GM19395 (cell line): ENCODE data around the gene BRD3OS.
A peak's percentile ranks its signal among the peaks of the same experiment; 100 is the strongest.

ENCODE experiments used
- ATAC-seq: cut with Tn5 transposase; IDR thresholded peaks from one replicate; pipeline ENCODE4 v1.9.1; 2021; ENCODE audit warnings: mild to moderate bottlenecking, moderate library complexity; ENCODE audit not compliant: unreplicated experiment

The BRD3OS gene

GRCh38 chr9:134024828-134025605, at the start of gene BRD3OS:
Gene BRD3OS, plus strand, starts transcription at chr9:134025481. Its CDS starts 1,267 bp downstream, at chr9:134026748.
- ATAC-seq: peak; percentile 67

GRCh38 chr9:133975511-133975910, 49.8 kb upstream of the BRD3OS start:
- no peak for ATAC-seq

GRCh38 chr9:133976191-133976861, 49.0 kb upstream of the BRD3OS start:
- ATAC-seq: no peak

GRCh38 chr9:133976887-133977286, 48.4 kb upstream of the BRD3OS start:
- ATAC-seq: no peak

GRCh38 chr9:133977421-133978201, 47.7 kb upstream of the BRD3OS start:
- ATAC-seq: no peak

- no peak for ATAC-seq
Observed at GRCh38 chr9:133978226-133978898, 46.9 kb upstream of the BRD3OS start.

GRCh38 chr9:133978899-133979272, 46.4 kb upstream of the BRD3OS start:
- ATAC-seq: no peak

- no peak for ATAC-seq
Observed at GRCh38 chr9:133979273-133979920, 45.9 kb upstream of the BRD3OS start.

GRCh38 chr9:133979921-133980863, 45.1 kb upstream of the BRD3OS start:
- ATAC-seq: no peak

GRCh38 chr9:133980864-133981588, 44.3 kb upstream of the BRD3OS start:
- no peak for ATAC-seq

- no peak for ATAC-seq
Observed at GRCh38 chr9:133981589-133981957, 43.7 kb upstream of the BRD3OS start.

GRCh38 chr9:133981958-133982681, 43.2 kb upstream of the BRD3OS start:
- no peak for ATAC-seq

GRCh38 chr9:133982971-133983720, 42.1 kb upstream of the BRD3OS start:
- ATAC-seq: no peak

GRCh38 chr9:133986061-133986460, 39.2 kb upstream of the BRD3OS start:
- no peak for ATAC-seq

- ATAC-seq: no peak
Observed at GRCh38 chr9:133986774-133987445, 38.4 kb upstream of the BRD3OS start.

- ATAC-seq: no peak
Observed at GRCh38 chr9:133987446-133987788, 37.9 kb upstream of the BRD3OS start.
